HG03378 (cell line): Measurements from ENCODE around the gene CIAPIN1.

Experiments
- ATAC-seq: cut with Tn5 transposase; IDR thresholded peaks from one replicate; pipeline ENCODE4 v1.9.1; 2021; ENCODE audit warnings: mild to moderate bottlenecking, moderate library complexity; ENCODE audit not compliant: unreplicated experiment

The CIAPIN1 gene

GRCh38 chr16:57447186-57447962 lies at the start of gene CIAPIN1, which contains the start of gene COQ9:
Gene CIAPIN1 (minus strand): TSS chr16:57447385. CDS start chr16:57440928, 6,457 bp downstream.
Gene COQ9 (plus strand): TSS chr16:57447479. CDS start chr16:57447506, 27 bp downstream.
- peak; percentile 78 for ATAC-seq

- ATAC-seq, result no peak
Measured at GRCh38 chr16:57493767-57494166, 46.6 kb upstream of the CIAPIN1 start.

- ATAC-seq, result no peak
Measured at GRCh38 chr16:57489229-57489628, 42.0 kb upstream of the CIAPIN1 start.

GRCh38 chr16:57486858-57487834 lies 40.0 kb upstream of the CIAPIN1 start:
- no peak for ATAC-seq

GRCh38 chr16:57485916-57486857 lies 39.0 kb upstream of the CIAPIN1 start, which contains the start of gene DOK4:
Gene DOK4 (minus strand): TSS chr16:57486493. CDS start chr16:57479507, 6,986 bp downstream.
- ATAC-seq, result peak; percentile 49

GRCh38 chr16:57485091-57485915 lies 38.1 kb upstream of the CIAPIN1 start:
- no peak for ATAC-seq

GRCh38 chr16:57484515-57485005 lies 37.4 kb upstream of the CIAPIN1 start:
- ATAC-seq, result no peak

- no peak for ATAC-seq
Measured at GRCh38 chr16:57483725-57484514, 36.7 kb upstream of the CIAPIN1 start.

- ATAC-seq, result no peak
Measured at GRCh38 chr16:57482845-57483545, 35.8 kb upstream of the CIAPIN1 start.

GRCh38 chr16:57481421-57481820 lies 34.2 kb upstream of the CIAPIN1 start:
- no peak for ATAC-seq

- no peak for ATAC-seq
Measured at GRCh38 chr16:57480754-57481230, 33.6 kb upstream of the CIAPIN1 start.

- ATAC-seq, result no peak
Measured at GRCh38 chr16:57479976-57480753, 33.0 kb upstream of the CIAPIN1 start.

GRCh38 chr16:57479205-57479975 lies 32.2 kb upstream of the CIAPIN1 start:
- no peak for ATAC-seq

GRCh38 chr16:57478396-57479204 lies 31.4 kb upstream of the CIAPIN1 start:
- ATAC-seq, result no peak

- ATAC-seq, result no peak
Measured at GRCh38 chr16:57477531-57478202, 30.5 kb upstream of the CIAPIN1 start.
